NCI-H1092 (cell line): ENCODE data around the gene ARHGAP15.

Source experiments
- DNase-seq: peaks from one replicate; lab custom pipeline; 2025; lab: John Stamatoyannopoulos, UW

The ARHGAP15 gene

GRCh38 chr2:143689541-143689940 is 560.3 kb downstream of the ARHGAP15 start:
- DNase-seq: no peak

GRCh38 chr2:143690235-143690634 is 561.0 kb downstream of the ARHGAP15 start:
- DNase-seq: no peak

GRCh38 chr2:143691121-143691520 is 561.9 kb downstream of the ARHGAP15 start:
- no peak for DNase-seq

- DNase-seq: no peak
Observed at GRCh38 chr2:143692162-143692561, 562.9 kb downstream of the ARHGAP15 start.

GRCh38 chr2:143692967-143693366 is 563.7 kb downstream of the ARHGAP15 start:
- DNase-seq: no peak

GRCh38 chr2:143694335-143694734 is 565.1 kb downstream of the ARHGAP15 start:
- no peak for DNase-seq

GRCh38 chr2:143696651-143697050 is 567.4 kb downstream of the ARHGAP15 start:
- DNase-seq: no peak

GRCh38 chr2:143697744-143698143 is 568.5 kb downstream of the ARHGAP15 start:
- no peak for DNase-seq

GRCh38 chr2:143698352-143698751 is 569.1 kb downstream of the ARHGAP15 start:
- DNase-seq: no peak

GRCh38 chr2:143698888-143699570 is 569.8 kb downstream of the ARHGAP15 start:
- DNase-seq: no peak

GRCh38 chr2:143700865-143701264 is 571.6 kb downstream of the ARHGAP15 start:
- DNase-seq: no peak

GRCh38 chr2:143701785-143702184 is 572.6 kb downstream of the ARHGAP15 start:
- no peak for DNase-seq

GRCh38 chr2:143702931-143703330 is 573.7 kb downstream of the ARHGAP15 start:
- no peak for DNase-seq

- DNase-seq: no peak
Observed at GRCh38 chr2:143704451-143705106, 575.4 kb downstream of the ARHGAP15 start.

GRCh38 chr2:143705108-143705707 is 576.0 kb downstream of the ARHGAP15 start:
- DNase-seq: no peak

GRCh38 chr2:143706354-143706753 is 577.1 kb downstream of the ARHGAP15 start:
- DNase-seq: no peak

GRCh38 chr2:143708682-143709081 is 579.5 kb downstream of the ARHGAP15 start:
- no peak for DNase-seq

GRCh38 chr2:143710196-143710595 is 581.0 kb downstream of the ARHGAP15 start:
- DNase-seq: no peak

GRCh38 chr2:143710879-143711278 is 581.7 kb downstream of the ARHGAP15 start:
- no peak for DNase-seq

- DNase-seq: no peak
Observed at GRCh38 chr2:143716522-143716921, 587.3 kb downstream of the ARHGAP15 start.

- no peak for DNase-seq
Observed at GRCh38 chr2:143717053-143717452, 587.8 kb downstream of the ARHGAP15 start.

GRCh38 chr2:143717536-143718168 is 588.4 kb downstream of the ARHGAP15 start:
- no peak for DNase-seq

GRCh38 chr2:143718745-143719144 is 589.5 kb downstream of the ARHGAP15 start:
- no peak for DNase-seq
